SKM-1 (cell line): ENCODE results near the gene PTCD3.

Experiments
- DNase-seq: peaks from one replicate; lab custom pipeline; 2025; ENCODE audit not compliant: unreplicated experiment; lab: John Stamatoyannopoulos, UW

Gene PTCD3

DNA sequence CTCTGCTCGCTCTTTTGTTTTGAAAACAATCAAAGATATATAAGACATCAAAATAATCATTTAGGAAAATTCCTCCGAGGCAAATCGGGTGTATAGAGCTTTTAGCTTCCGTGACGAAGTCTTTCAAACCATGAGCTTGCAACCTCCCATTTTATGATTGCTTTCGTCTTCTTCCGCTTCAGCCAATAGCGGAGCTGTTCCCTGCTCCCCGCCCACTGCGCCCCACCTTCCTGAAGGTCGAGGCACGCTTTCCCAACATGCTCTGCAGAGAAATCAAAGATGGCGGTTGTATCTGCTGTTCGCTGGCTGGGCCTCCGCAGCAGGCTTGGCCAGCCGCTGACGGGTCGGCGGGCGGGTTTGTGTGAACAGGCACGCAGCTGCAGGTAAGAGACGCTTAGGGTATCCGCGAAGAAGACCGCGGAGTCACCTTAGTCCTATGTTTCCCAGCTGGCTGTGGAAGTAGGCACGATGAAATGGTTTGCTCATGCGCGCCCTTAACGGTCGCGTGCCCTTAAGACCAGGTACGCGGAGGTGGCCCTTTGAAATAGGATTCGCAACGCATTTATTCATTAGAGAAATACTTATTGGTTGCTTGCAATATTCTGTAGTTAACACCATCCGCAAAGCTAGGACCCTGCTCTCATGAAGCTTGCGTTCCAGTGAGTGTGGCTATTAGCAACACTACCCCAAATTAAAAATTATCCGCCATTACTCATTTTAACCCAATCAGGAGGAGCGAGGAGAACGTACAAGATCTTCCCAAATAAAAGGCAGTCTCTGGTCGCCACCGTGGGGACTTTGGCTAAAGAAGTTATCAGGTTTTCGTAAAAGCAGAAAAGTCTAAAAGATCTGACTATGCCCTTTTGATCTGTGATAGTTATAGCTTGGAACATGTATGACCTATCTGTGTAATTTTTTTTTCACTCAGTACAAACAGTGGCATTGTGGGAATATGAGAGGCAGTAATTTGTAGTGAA, at the start of gene PTCD3:
TSS of gene PTCD3 (plus strand) at position 267 of the 977 bp plus-strand sequence. CDS start at position 280, 13 bp downstream.
- DNase-seq = peak; percentile 99

DNA sequence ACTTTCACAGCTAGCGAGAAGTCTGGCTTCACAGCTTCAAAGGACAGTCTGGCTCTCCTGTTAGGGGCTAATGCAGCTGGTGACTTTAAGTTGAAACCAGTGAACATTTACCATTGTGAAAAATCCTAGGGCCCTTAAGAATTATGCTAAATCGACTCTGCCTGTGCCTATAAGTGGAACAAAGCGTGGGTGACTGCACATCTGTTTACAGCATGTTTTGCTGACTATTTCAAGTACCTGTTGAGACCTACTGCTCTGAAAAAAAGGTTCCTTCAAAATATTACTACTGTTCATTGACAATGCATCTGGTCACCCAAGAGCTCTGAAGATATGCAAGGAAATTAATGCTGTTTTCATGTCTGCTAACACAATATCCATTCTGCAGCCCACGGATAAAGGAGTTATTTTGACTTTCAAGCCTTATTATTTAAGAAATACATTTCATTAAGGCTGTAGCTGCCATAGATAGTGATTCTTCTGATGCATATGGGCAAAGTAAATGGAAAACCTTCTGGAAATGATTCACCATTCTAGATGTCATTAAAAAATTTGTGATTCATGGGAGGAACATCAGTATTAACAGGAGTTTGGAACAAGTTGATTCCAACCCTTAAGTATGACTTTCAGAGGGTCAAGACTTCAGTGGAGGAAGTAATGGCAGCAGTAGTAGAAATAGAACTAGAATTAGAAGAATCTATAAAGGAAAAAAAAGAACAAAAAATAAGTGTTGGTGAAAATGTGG, 49.3 kb upstream of the PTCD3 start:
- no peak for DNase-seq

DNA sequence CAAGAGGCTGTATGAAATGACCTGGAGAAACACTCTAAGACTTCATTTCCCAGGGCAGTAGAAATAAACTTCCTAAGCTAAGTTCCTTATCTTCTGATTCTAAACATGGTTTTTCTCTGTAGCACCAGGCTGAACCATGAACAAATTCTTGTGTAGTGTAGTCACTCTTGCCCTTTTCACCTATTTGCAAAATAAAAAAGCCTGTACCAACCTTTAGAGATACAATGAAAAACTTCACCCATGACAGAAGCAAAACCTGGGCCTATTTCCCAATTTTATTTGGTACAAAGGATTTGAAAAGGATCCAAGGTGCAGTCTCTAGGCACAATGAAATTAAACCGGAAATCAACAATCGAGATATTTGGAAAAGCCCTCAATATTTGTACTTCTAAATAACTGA, 44.0 kb upstream of the PTCD3 start:
- DNase-seq = no peak

DNA sequence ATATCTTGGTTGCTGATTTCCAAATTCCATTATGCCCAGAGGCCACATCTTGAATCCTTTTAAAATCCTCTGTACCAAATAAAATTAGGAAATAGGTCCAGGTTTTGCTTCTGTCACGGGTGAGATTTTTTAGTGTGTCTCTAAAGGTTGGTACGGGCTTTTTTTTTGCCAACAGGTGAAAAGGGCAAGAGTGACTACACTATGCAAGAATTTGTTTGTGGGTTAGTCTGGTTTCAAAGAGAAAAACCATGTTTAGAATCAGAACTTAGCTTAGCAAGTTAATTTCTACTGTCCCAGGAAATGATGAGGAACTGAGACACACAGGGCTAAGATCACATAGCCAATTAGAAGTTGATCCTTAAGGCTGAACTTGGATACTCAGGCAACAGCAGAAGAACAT, 42.0 kb upstream of the PTCD3 start:
- no peak for DNase-seq

DNA sequence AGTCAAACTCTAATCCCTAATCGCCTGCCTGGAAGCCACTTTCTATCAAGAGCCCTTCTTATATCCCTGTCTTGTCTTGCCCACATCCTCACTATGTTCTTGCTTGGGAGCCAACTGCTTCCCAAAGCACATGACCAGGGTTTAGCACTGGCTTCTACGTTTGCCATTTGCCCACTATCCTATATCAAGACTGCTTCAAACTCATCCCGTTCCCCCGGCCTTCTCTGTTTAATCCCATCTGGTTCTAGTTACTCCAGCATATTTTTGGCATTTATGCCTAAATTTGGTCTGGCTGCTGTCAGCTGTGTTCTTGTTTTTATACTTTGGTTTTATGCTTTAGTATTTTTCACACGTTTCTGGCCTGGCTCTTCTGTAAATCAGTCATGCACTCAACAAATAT, 40.5 kb upstream of the PTCD3 start:
- no peak for DNase-seq

DNA sequence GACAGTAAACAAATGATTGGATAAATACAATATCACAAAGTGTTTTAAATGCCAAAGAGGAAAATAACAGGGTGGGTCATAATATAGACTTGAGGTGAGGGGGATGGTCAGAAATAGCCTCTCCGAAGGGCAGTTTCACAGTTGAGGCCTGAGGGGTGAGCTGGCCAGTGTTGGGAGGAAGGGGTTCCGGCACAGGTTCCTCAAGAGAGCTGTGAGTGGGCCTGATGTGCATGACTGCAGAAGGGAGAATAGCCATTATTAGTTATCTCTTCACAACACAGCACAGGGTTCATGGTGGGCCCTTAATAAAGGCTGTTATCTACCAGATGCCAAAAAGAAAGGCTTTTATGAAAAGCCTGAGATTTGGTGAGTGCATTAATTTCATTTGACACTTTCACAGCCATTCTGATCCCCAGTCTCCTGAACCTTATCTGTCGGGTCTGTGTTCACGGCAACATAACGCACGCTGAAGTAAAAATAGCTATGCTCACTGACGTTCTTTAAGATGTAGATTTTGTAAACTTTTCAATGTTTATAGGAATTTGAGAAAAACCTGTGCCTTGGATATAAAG, 39.9 kb upstream of the PTCD3 start:
- no peak for DNase-seq

DNA sequence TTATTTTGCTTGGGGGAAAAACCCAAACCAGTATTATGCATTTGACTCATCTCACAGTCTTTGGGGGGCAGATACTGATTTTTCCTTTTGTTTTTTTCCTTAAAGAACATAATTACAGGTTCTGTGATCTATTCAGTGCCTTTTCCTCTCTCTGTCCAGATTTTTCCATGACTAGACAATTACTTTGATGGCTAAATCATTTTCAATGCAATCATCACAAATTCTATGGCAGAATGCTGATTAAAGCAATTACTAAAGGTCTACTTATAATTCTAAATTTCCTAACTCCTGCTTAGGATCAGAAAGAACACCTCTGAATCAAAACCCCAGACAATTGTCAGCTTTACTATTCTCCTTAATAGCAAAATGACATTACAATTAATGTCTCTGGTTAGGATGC, 39.1 kb upstream of the PTCD3 start:
- DNase-seq = no peak

DNA sequence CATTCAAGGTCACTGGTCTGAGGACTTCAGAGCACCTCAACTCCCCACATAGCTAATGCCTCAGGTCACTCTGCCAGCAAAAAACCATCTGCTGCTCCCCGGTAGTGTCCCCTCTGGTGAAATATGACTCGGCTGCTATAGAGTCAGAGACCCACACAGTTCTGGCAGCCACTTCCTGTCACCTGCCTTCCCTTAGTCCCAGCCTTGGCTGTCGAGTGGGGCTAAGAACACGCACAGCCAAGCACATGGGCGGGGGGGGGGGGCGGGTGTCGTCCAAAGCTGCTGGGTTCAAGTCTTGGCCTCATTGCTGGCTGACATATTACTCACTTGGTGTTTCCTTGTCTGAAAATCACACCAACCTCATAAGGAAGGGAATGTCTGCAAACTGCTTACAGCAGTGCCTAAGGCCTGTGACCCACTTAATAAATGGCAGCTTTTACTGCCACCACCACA, 37.9 kb upstream of the PTCD3 start:
- DNase-seq = no peak

DNA sequence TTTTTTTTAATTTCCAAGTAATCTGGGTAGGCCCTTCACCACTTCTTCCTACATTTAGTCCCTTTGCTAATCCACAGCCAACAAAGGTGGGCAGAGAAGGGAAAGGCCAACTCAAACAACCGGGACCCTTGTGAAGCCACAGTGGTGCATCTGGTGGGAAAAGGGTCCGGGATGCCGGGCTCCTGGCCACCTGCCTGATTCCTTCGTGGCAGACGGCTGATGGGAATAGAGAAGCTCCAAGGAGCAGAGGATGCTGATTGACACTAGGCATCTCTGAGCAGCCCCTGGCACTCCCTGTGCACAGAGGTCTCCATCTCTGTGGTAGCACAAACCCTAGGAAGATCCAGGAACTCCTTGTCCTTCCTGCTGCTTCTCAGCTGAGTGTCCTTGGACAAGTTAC, 37.4 kb upstream of the PTCD3 start:
- DNase-seq = no peak

DNA sequence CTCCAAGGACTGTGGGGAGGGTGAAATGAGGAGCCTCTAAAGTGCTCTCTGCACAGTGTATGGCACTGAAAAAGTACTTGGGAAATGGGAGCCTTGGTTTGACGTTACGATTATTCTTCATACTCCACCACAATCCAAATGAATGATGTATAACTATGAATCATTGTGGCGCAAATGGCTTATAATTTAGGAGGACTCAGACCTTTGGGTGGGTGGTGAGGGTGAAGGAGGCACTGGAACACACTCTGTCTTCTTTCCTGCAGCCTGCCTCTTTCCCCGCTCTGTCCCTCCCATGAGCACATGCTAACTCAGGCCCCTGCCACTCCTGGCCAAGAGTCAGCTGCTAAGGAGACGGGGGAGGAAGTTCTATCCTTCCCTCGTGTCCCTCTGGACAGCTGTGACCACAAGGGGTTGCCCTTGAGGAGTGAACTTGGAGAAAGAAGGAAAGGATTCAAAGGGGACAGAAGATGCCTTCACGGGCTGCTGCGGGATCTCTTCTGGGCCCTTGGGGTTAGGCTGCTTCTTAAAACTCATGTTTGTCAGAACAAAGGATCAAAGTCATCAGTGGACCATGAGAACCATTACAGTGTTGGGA, 36.8 kb upstream of the PTCD3 start:
- no peak for DNase-seq

DNA sequence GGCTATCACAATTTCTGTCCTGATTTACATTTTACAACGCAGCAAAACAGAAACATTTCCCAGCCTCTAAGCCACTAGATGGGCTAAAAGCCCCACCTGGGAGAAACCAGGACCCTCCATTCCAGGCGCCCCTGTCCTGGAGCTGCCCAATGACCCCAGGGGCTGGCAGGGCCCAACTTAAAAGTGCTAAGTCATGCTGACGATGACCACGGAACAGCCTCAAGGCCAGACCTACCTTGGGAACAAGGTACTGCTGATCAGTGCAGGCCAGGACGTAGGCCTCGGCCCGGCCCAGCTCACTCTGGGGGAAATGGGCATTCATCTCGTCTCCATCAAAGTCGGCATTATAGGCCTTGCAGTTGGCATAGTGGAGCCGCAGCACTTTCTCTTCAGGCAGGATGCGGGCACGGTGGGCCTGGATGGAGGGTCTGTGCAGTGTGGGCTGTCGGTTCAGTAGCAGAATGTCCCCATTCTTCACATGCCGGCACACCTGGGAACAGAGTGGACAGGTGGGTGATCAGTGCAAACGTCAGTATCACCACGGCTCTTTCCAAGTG, 36.2 kb upstream of the PTCD3 start:
- DNase-seq = no peak

DNA sequence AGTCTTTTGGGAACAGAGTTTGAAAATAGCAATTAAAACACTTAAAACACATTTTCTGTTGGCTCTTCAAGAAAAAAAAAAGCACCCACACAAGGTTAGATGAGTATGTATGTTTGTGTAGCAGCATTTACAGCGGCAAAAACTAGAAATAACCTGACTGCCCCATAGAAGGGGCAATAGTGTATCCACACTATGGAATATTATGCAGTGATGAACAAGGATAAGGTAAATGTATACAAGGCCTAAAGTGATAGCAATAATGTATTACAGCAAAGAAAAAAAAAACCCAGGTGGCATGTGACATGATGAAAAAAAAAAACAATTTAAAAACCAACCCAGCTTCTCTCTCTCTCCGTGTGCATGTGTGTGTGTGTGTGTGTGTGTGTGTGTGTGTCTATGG, 35.2 kb upstream of the PTCD3 start:
- DNase-seq = no peak

DNA sequence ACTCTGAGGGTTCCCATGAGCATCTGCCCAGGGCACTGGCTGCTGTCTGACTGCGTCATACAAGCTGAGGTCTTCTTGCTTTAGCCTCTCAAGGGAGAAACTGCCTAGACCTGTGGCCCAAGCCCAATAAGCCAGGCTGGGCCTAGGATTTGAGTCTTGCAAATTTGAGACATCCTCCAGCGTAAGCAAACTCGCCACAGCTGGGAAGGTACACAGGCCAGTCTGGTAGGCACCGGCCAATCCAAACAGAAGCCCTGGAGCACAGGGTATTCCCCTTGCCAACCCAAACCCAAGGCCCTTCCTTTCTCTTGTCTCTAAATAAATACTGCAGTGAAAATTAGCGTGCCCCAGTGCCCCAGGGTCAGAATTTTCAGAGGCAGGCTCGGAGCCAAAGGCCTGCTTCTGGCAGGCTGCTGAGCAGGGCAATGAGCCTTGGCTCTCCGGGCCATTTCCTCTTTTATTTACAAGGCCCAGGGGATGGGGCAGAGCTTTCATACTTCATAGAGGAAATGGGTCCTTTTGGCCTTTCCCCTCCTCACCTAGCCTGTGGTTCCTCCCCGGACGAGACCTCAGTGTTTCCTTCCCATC, 33.7 kb upstream of the PTCD3 start:
- DNase-seq = no peak

DNA sequence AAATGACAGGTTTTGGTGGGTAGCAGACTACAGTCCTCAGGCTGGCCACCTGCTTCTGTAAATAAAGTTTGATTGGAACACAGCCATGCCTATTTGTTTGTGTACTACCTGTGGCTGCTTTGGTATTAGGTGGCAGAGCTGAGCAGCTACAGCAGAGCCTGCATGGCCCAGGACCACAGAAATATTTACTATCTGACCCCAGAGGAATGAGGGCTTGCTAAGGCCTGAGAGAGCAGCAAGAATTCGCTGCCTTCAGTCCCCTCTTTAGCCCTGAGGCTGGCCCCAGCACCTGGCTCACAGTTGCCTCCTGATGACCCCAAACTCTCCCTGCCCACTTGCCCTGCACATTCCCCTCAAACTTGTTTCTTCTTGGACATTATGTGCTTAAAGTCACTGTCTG, 32.8 kb upstream of the PTCD3 start:
- no peak for DNase-seq

DNA sequence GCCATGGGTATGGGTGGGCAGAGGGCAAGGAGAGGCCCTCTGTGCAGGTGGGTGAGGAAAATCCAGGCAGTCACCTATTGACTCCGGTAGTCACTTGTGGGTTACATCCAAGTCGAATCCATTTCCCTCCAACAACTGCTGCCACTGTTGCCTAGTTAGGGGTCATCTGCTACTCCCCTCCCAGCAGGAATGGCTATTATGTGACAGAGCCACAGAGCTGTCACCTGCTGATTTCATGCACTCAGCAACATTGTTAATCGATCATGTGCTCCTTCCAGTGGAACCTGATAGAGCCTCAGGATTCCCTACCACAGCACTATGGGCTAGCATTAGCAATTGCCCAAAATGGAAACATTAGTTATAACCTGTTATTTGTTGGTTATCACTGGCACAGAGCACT, 31.8 kb upstream of the PTCD3 start:
- no peak for DNase-seq

DNA sequence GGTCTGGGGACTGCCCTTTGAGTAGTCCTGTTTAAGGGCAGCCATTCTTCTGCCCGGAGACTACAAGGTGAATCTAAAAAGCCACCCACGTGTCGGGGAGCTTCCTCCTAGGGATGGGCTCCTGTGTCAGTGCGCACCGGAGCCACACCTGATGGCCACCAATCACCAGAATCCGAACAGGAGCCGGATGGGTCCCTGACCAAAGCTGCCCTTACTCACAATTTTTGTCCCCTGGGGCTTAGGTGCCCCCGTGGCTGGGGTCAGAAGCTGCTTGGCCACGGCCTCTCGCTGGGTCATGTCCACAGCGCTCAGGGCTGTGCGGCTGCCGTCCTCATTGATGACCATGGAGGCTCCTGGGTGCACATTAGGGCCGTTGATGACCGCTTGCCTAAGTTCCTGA, 31.2 kb upstream of the PTCD3 start:
- no peak for DNase-seq

DNA sequence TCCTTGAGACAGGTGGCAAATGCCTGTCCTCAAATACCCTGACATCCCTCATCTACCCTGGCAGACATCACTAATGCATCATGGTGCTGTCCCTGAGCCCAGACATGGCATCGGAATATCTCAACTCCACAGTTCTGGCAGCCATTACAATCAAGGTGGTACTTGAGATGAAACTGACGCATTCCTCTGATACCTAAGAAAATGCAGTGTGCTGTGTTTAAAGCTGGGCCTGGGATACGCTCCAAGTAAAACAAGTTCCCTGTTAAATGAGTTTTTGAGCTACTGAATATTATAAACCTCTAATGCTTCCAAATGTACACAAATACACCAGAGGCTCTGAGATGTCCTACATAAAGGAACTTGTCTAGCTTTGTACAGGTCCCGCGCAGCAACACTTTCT, 30.1 kb upstream of the PTCD3 start:
- DNase-seq = no peak

DNA sequence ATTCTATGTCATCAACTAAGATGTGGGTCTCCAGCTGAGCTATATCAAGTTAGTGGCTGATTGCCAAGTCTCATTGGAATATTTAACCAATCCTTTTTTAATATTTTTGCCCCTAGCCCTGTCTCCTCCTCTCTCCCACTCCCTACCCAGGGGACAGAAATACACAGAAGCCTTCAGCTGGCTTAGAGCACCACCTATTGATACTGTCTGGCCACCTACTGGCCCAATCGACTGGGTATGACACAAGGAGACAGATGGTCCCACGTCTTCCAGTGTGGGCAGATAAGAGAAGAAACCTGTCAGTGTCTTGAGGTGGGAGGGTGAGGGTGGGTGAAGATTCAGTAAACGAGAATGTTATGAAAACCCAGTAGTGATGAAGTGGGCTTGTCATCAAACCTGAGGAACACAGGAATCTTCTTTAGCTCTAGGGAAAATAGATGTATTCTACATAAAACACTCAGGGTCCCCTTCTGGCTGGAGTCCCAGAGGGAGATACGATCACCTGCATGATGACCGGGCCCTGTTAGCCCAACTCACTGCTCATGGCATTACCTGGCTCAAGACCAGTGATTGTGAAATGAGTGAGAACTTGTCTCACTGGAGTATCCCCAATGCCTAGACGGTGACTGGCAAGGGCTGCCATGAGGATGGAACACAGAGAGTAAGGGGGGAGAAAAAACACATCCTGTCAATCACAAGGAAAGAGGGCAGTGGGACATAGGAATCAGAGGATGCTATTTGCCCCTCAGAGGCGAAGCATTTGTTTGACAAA, 27.1 kb upstream of the PTCD3 start:
- DNase-seq = no peak

DNA sequence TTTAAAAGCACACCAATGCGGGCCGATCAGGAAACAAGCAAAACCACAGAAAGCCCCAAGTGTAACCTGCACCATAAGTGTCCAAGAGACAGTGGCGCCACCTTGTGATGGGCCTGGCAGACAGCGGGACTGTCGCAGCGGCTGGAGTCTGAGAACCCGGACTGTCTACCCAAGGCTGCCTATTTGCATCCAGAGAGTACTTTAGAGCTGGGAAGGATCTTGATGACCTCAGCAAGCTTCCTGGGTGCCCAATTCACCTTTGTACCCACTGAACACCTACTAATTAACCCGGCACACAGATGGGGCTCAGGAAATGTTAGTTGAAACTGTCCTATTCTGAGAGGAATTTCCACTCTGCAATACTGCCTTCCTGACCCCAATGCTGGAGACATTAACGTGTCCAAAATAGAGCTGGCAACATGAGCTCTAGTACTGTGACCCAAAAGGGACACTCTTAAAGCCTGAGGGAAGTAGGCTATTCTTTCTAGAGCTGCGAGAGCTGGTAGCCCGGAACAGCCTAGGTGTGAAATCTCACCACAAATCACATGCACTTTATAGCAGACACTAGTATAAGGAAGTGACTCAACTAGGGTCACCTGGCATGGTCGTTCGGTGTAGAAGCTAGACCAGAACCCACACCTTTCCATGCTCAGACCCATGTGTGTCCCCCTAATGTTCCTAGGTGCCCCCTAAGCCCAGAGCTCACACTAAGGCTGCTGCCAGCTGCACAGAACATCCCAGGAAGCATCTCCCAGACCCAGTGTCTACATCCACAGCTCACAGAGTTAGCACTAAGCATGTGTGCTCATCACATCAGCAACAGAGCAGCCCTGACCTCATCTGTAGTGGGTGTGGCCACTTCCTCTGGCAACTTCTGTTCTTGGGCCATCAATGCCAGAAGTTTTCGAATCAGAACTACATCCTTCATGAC, 25.8 kb upstream of the PTCD3 start:
- DNase-seq = peak; percentile 44
